Neural progenitor cell (in vitro differentiated cells): ENCODE results near the gene POU6F2. TPM values are rescaled to one million over a fixed set of nuclear protein-coding genes. Genes with fewer than 3 reads are reported as not detected.
"Not testable (repeated sequence)": the region's sequence is repeated elsewhere in the genome, so short reads cannot be mapped to it uniquely, and the experiment has no call there.

Experiments used
- DNase-seq: peaks from one replicate; pipeline ENCODE4 v3.0.0-alpha.2; 2016; ENCODE audit warnings: low spot score
- H2AFZ ChIP-seq: fragments of 200-600 bp; sonication (generic); replicated peaks from 2 replicates; pipeline ENCODE4 v1.6.1; 2016; ENCODE audit warnings: antibody characterized with exemption
- H3F3A ChIP-seq: fragments of 200-600 bp; sonication (generic); 2 replicates; pipeline ENCODE4 v1.6.1; 2016; ENCODE audit warnings: antibody characterized with exemption, low read depth
- H3K27ac ChIP-seq: fragments of 200-600 bp; sonication (generic); 2 replicates; pipeline ENCODE4 v1.5.1; 2016; ENCODE audit warnings: mild to moderate bottlenecking
- H3K27me3 ChIP-seq: fragments of 200-600 bp; sonication (generic); 2 replicates; pipeline ENCODE4 v1.6.1; 2016; ENCODE audit warnings: mild to moderate bottlenecking, moderate library complexity
- H3K36me3 ChIP-seq: fragments of 200-600 bp; sonication (generic); 2 replicates; pipeline ENCODE4 v1.5.1; 2016
- H3K4me1 ChIP-seq: fragments of 200-600 bp; sonication (generic); 2 replicates; pipeline ENCODE4 v1.6.1; 2016; ENCODE audit warnings: mixed run types
- H3K4me2 ChIP-seq: fragments of 200-600 bp; sonication (generic); 2 replicates; pipeline ENCODE4 v1.6.1; 2016
- H3K4me3 ChIP-seq: fragments of 200-600 bp; sonication (generic); 2 replicates; pipeline ENCODE4 v1.5.1; 2016
- H3K79me2 ChIP-seq: fragments of 200-600 bp; sonication (generic); 2 replicates; pipeline ENCODE4 v1.6.1; 2016; ENCODE audit warnings: low read depth
- H3K9ac ChIP-seq: fragments of 200-600 bp; sonication (generic); 2 replicates; pipeline ENCODE4 v1.6.1; 2016
- H3K9me3 ChIP-seq: fragments of 200-600 bp; sonication (generic); 2 replicates; pipeline ENCODE4 v1.5.1; 2016; ENCODE audit warnings: low read depth
- H4K20me1 ChIP-seq: fragments of 200-600 bp; sonication (generic); 2 replicates; pipeline ENCODE4 v1.6.1; 2016; ENCODE audit warnings: low read depth
- H3K27ac Mint-ChIP-seq: 3 replicates; pipeline ENCODE4 v1.8.0; 2021; ENCODE audit warnings: mixed read lengths
- H3K27me3 Mint-ChIP-seq: 2 replicates; pipeline ENCODE4 v1.8.0; 2022; ENCODE audit warnings: low read depth, mild to moderate bottlenecking, inconsistent platforms, moderate library complexity, mixed read lengths; ENCODE audit not compliant: insufficient read depth
- H3K36me3 Mint-ChIP-seq: 3 replicates; pipeline ENCODE4 v1.8.0; 2021; ENCODE audit warnings: mixed read lengths
- H3K4me1 Mint-ChIP-seq: 3 replicates; pipeline ENCODE4 v1.8.0; 2021; ENCODE audit warnings: mixed read lengths
- H3K4me3 Mint-ChIP-seq: 3 replicates; pipeline ENCODE4 v1.8.0; 2021; ENCODE audit warnings: mild to moderate bottlenecking, moderate library complexity, mixed read lengths
- H3K9me3 Mint-ChIP-seq: 3 replicates; pipeline ENCODE4 v1.8.0; 2020; ENCODE audit warnings: mixed read lengths
- EZH2 ChIP-seq: fragments of 200-600 bp; sonication (generic); IDR thresholded peaks from 2 replicates; pipeline ENCODE4 v1.6.1; 2017; ENCODE audit warnings: antibody characterized with exemption, mild to moderate bottlenecking, moderate library complexity
- EZH2phosphoT487 ChIP-seq: fragments of 200-600 bp; sonication (generic); IDR thresholded peaks from 2 replicates; pipeline ENCODE4 v1.6.1; 2017; ENCODE audit warnings: antibody characterized with exemption
- total RNA-seq: library from RNA; depleted of rRNA; stranded (reverse); fragments of >200 nt; gene quantifications from 2 replicates; pipeline ENCODE4 v1.2.3, GENCODE V29; 2015; ENCODE audit warnings: low replicate concordance
- TF ChIP-seq, protein P1 (sequence below): fragments of 200-600 bp; sonication (generic); IDR thresholded peaks from 2 replicates; pipeline ENCODE4 v1.5.1; 2017; ENCODE audit warnings: antibody characterized with exemption, mild to moderate bottlenecking

Gene POU6F2
- total RNA-seq, 1 donor from 2014 or later, result 3.4 TPM

DNA sequence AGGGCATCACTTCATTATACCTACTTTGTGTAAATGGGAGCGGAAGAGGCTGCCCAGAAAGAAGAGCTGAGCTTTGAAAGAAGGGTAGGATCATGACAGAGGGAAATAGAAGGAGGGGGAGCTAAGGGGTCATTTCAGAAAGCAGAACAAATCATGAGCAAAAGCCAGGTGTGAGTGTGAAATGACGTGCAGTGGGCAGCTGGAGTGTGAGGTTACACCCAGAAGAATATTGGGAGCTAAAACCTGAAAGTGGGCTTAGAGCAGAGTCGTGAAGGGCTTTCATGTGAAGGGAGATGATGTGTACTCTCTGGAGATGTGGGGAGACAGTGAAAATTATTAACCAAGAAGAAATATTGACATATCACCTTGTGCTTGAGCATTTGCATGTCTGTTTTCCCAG lies 343.5 kb downstream of the POU6F2 start:
- no peak overlapping the region for H3K4me3 Mint-ChIP-seq
- H3K27ac Mint-ChIP-seq, result no peak overlapping the region
- H3K4me2 ChIP-seq, result no peak overlapping the region
- H3K9me3 Mint-ChIP-seq, result peaks cover 8% of the 10 kb centered on the region
- no peaks in the 10 kb centered on the region for H3K9me3 ChIP-seq
- no peaks in the 10 kb centered on the region for H4K20me1 ChIP-seq
- no peaks in the 10 kb centered on the region for H3F3A ChIP-seq
- H3K27me3 ChIP-seq, result no peaks in the 10 kb centered on the region
- H2AFZ ChIP-seq, result no peak overlapping the region
- H3K36me3 Mint-ChIP-seq, result no peaks in the 10 kb centered on the region
- peaks cover 10% of the 10 kb centered on the region for H3K4me1 ChIP-seq
- H3K9ac ChIP-seq, result no peak overlapping the region
- no peak overlapping the region for H3K27ac ChIP-seq
- H3K4me3 ChIP-seq, result no peak overlapping the region
- DNase-seq, result no peak
- TF ChIP-seq EZH2phosphoT487, result no peak
- no peak for TF ChIP-seq EZH2
- TF ChIP-seq, protein P1, sequence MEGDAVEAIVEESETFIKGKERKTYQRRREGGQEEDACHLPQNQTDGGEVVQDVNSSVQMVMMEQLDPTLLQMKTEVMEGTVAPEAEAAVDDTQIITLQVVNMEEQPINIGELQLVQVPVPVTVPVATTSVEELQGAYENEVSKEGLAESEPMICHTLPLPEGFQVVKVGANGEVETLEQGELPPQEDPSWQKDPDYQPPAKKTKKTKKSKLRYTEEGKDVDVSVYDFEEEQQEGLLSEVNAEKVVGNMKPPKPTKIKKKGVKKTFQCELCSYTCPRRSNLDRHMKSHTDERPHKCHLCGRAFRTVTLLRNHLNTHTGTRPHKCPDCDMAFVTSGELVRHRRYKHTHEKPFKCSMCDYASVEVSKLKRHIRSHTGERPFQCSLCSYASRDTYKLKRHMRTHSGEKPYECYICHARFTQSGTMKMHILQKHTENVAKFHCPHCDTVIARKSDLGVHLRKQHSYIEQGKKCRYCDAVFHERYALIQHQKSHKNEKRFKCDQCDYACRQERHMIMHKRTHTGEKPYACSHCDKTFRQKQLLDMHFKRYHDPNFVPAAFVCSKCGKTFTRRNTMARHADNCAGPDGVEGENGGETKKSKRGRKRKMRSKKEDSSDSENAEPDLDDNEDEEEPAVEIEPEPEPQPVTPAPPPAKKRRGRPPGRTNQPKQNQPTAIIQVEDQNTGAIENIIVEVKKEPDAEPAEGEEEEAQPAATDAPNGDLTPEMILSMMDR, result no peak
- no peaks in the 10 kb centered on the region for H3K36me3 ChIP-seq
- H3K79me2 ChIP-seq, result no peaks in the 10 kb centered on the region
- H3K4me1 Mint-ChIP-seq, result peaks cover 9% of the 10 kb centered on the region
- H3K27me3 Mint-ChIP-seq, result peaks cover 2% of the 10 kb centered on the region

DNA sequence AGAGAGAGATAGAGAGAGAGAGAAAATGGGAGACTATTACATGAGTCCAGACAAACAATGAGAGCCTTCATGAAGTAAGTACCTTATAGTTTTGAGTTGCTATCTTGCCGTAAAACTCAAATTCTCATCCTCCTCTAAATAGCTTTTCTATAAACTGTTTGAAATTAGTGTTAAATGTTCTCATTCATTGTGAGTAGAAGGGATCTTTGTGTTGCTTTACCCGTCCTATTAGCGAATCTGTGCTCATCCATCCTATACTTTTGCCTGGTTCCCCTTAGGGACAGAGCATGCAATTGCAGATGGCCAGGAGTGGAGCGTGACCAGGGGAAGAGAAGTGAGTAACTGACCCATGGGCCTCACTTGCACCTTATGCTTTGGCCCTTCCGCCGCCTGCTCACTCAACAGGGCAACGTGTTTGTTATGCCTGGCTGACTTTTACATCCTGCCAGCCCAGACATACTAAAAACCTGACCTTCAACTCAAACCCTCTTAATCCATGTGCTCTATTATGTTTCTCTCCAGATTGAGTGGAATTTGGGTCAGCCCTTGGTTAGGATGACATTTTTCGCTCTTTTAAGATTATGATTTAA lies 344.3 kb downstream of the POU6F2 start:
- Histone ChIP-seq H4K20me1 (no peaks in the 10 kb centered on the region), H3K27ac (no peak overlapping the region), H3K4me1 (peaks cover 10% of the 10 kb centered on the region), H3K27me3 (no peaks in the 10 kb centered on the region), H3K9ac (no peak overlapping the region), H3F3A (no peaks in the 10 kb centered on the region), H3K79me2 (no peaks in the 10 kb centered on the region), H3K9me3 (no peaks in the 10 kb centered on the region), H3K4me2 (no peak overlapping the region), H3K36me3 (no peaks in the 10 kb centered on the region), H2AFZ (no peak overlapping the region), H3K4me3 (no peak overlapping the region)
- peaks cover 9% of the 10 kb centered on the region for H3K4me1 Mint-ChIP-seq
- H3K27ac Mint-ChIP-seq, result no peak overlapping the region
- H3K4me3 Mint-ChIP-seq, result no peak overlapping the region
- no peak for TF ChIP-seq EZH2phosphoT487
- TF ChIP-seq, protein P1, result no peak
- no peak for TF ChIP-seq EZH2
- H3K36me3 Mint-ChIP-seq, result no peaks in the 10 kb centered on the region
- H3K9me3 Mint-ChIP-seq, result peaks cover 8% of the 10 kb centered on the region
- H3K27me3 Mint-ChIP-seq, result peaks cover 2% of the 10 kb centered on the region
- DNase-seq, result no peak

DNA sequence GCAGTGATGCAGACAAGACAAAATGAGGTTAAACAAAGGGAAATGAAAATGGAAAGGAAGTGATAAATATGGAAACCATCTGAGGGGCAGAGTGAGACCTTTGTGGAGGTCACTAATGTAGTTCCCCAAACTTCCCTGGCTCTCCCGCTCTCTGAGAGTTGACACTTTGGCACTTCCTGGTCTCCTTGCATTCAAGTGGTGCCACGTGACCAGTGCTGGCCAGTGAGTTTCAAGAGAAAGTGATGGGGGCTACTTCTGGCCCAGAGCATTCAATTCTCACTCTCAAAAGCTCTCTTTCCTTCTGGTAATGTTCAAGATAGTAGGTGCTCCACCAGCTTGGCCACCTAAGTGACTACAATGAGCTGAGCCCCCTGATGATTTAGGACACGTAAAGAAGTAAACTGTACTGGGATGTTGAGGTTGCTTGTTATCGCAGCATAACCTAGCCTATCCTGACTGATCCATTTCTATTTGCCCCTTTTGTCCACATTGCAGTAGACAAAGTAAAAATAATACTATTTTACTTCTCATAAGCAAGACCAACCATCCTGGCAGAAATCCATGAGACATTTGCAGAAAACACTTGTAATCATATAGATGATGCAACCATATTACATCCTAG lies 346.5 kb downstream of the POU6F2 start:
- Histone ChIP-seq H3K27me3 (no peaks in the 10 kb centered on the region), H3K27ac (no peak overlapping the region), H3F3A (no peaks in the 10 kb centered on the region), H3K4me3 (no peak overlapping the region), H3K4me2 (no peak overlapping the region), H3K9me3 (no peaks in the 10 kb centered on the region), H3K79me2 (no peaks in the 10 kb centered on the region), H3K4me1 (no peaks in the 10 kb centered on the region), H3K9ac (no peak overlapping the region), H4K20me1 (no peaks in the 10 kb centered on the region), H3K36me3 (no peaks in the 10 kb centered on the region), H2AFZ (no peak overlapping the region)
- Mint-ChIP-seq H3K4me1 (peaks cover 9% of the 10 kb centered on the region), H3K36me3 (no peaks in the 10 kb centered on the region), H3K9me3 (peaks cover 8% of the 10 kb centered on the region), H3K27me3 (peaks cover under 1% of the 10 kb centered on the region), H3K4me3 (no peak overlapping the region), H3K27ac (no peak overlapping the region)
- TF ChIP-seq EZH2phosphoT487 (no peak), EZH2 (no peak)
- TF ChIP-seq, protein P1, result no peak
- DNase-seq, result no peak

DNA sequence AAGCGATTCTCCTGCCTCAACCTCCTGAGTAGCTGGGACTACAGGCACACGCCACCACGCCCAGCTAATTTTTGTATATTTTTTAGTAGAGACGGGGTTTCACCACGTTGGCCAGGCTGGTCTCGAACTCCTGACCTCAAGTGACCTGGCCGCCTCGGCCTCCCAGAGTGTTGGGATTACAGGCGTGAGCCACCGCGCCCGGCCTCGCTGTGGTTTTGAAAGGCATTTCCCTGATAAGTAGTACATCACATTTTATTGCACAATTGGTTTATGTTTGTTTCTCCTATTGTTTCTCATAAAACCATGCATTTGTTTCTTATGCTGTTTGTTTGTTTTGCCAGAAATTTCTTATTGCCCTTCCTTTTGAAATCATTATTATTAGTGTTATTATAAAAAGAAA lies 353.9 kb downstream of the POU6F2 start:
- not testable (repeated sequence) for H3K4me2 ChIP-seq, H3K4me3 ChIP-seq, H3K9me3 ChIP-seq, H3K4me3 Mint-ChIP-seq, H3K27ac Mint-ChIP-seq, DNase-seq, H4K20me1 ChIP-seq, H3K9me3 Mint-ChIP-seq, H3K9ac ChIP-seq, H3K27me3 ChIP-seq, H3K36me3 ChIP-seq, H3K27ac ChIP-seq, H3K79me2 ChIP-seq, H2AFZ ChIP-seq, H3K4me1 Mint-ChIP-seq, H3F3A ChIP-seq, H3K36me3 Mint-ChIP-seq
- H3K4me1 ChIP-seq, result peaks cover 13% of the 10 kb centered on the region
- H3K27me3 Mint-ChIP-seq, result peaks cover 10% of the 10 kb centered on the region
